Measurements from ENCODE around the gene CD69. TPM values are rescaled to one million over a fixed set of nuclear protein-coding genes. Genes with fewer than 3 reads are reported as not detected.

CD69 gene
- total and polyA plus RNA-seq, 7 donors: 2.3 to 31.4 (median 3.0) TPM

- Histone ChIP-seq H3K27me3 (no peaks in the 10 kb centered on the region), H3K36me3 (no peaks in the 10 kb centered on the region), H3K4me3 (no peak overlapping the region), H3K4me1 (no peaks in the 10 kb centered on the region), H3K9me3 (no peaks in the 10 kb centered on the region), H3K27ac (peak overlapping the region; percentile 15 to 27 (median 22))
- WGBS, 2 donors: 15 to 17% methylated on average over 3 of the region's 3 CpGs
- intact Hi-C loops (cut with DNase I): no loop called here
- no peak for DNase-seq
- no peak for TF ChIP-seq CTCF (IDR thresholded peaks at IDR 0.05)
- no peak for TF ChIP-seq POLR2AphosphoS5 (IDR thresholded peaks at IDR 0.05)
- no peak for TF ChIP-seq EP300 (IDR thresholded peaks at IDR 0.05)
- no peak for TF ChIP-seq POLR2A (IDR thresholded peaks at IDR 0.05)
These were observed 23.6 kb downstream of the CD69 start for GRCh38 chr12:9736936-9737705.

- H3K4me3 ChIP-seq: no peak overlapping the region
- no peak overlapping the region for H3K27ac ChIP-seq
- intact Hi-C loops (cut with DNase I): no loop called here
- no peaks in the 10 kb centered on the region for H3K9me3 ChIP-seq
- no peak for DNase-seq
- no peaks in the 10 kb centered on the region for H3K27me3 ChIP-seq
- TF ChIP-seq POLR2A (IDR thresholded peaks at IDR 0.05): no peak
- no peak for TF ChIP-seq EP300 (IDR thresholded peaks at IDR 0.05)
- no peak for TF ChIP-seq CTCF (IDR thresholded peaks at IDR 0.05)
- no peak for TF ChIP-seq POLR2AphosphoS5 (IDR thresholded peaks at IDR 0.05)
- WGBS, 2 donors: 82 to 87% methylated on average over 3 of the region's 3 CpGs
- H3K36me3 ChIP-seq: no peaks in the 10 kb centered on the region
- H3K4me1 ChIP-seq: no peaks in the 10 kb centered on the region
These were observed 25.1 kb downstream of the CD69 start for GRCh38 chr12:9735601-9736000.

- H3K27ac ChIP-seq: no peak within 1 kb of the TSS
- TF ChIP-seq POLR2A (IDR thresholded peaks at IDR 0.05): no peak
- DNase-seq: no peak
- intact Hi-C loops (cut with DNase I): no loop called here
- no peaks in the 10 kb centered on the region for H3K27me3 ChIP-seq
- 59 to 78% methylated on average over 8 of the region's 8 CpGs for WGBS, 2 donors
- H3K4me1 ChIP-seq: no peaks in the 10 kb centered on the region
- no peaks in the 10 kb centered on the region for H3K36me3 ChIP-seq
- H3K4me3 ChIP-seq: no peak within 1 kb of the TSS
- H3K9me3 ChIP-seq: no peaks in the 10 kb centered on the region
These were observed 27.7 kb downstream of the CD69 start, which contains the start of gene CLECL1 for GRCh38 chr12:9732921-9733461. TSS of gene CLECL1 (minus strand) at chr12:9733097.

GRCh38 chr12:9731797-9732196 lies 28.9 kb downstream of the CD69 start:
- TF ChIP-seq EP300 (IDR thresholded peaks at IDR 0.05) (no peak), POLR2AphosphoS5 (IDR thresholded peaks at IDR 0.05) (no peak), CTCF (IDR thresholded peaks at IDR 0.05) (no peak), POLR2A (IDR thresholded peaks at IDR 0.05) (no peak)
- 68 to 87% methylated on average over 2 of the region's 2 CpGs for WGBS, 2 donors
- Histone ChIP-seq H3K27ac (no peak overlapping the region), H3K4me3 (no peak overlapping the region), H3K27me3 (no peaks in the 10 kb centered on the region), H3K36me3 (no peaks in the 10 kb centered on the region), H3K9me3 (no peaks in the 10 kb centered on the region), H3K4me1 (no peaks in the 10 kb centered on the region)
- intact Hi-C loops (cut with DNase I): no loop called here
- DNase-seq: no peak

GRCh38 chr12:9731393-9731792 lies 29.3 kb downstream of the CD69 start:
- TF ChIP-seq POLR2AphosphoS5 (IDR thresholded peaks at IDR 0.05) (no peak), CTCF (IDR thresholded peaks at IDR 0.05) (no peak), POLR2A (IDR thresholded peaks at IDR 0.05) (no peak), EP300 (IDR thresholded peaks at IDR 0.05) (no peak)
- no peaks in the 10 kb centered on the region for H3K36me3 ChIP-seq
- intact Hi-C loops (cut with DNase I): no loop called here
- H3K27ac ChIP-seq: no peak overlapping the region
- DNase-seq: no peak
- H3K4me1 ChIP-seq: no peaks in the 10 kb centered on the region
- H3K9me3 ChIP-seq: no peaks in the 10 kb centered on the region
- no peak overlapping the region for H3K4me3 ChIP-seq
- whole genome bisulfite sequencing, 2 donors: 70 to 71% methylated on average over 6 of the region's 6 CpGs
- H3K27me3 ChIP-seq: no peaks in the 10 kb centered on the region

Measured in sigmoid colon (tissue), 7 donors.